ENCODE results near the gene DBP.

Gene DBP

DNA sequence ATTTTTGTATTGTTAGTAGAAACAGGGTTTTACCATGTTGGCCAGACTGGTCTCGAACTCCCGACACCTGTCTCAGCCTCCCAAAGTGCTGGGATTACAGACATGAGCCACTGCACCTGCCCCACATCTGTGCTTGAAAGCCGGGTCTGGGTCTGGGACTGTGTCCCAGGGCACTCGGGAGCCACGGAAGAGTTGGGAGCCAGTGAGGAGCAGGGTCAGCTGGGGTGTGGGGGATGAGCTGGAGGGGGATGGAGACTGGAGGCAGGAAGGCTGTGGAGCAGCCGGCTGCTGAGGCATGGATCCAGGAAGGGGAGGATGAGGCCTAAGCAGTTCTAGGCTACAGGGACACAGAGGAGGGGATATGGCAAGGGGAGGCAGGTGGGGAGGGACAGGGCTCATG lies 41.3 kb downstream of the DBP start:
- TF ChIP-seq, protein P1, sequence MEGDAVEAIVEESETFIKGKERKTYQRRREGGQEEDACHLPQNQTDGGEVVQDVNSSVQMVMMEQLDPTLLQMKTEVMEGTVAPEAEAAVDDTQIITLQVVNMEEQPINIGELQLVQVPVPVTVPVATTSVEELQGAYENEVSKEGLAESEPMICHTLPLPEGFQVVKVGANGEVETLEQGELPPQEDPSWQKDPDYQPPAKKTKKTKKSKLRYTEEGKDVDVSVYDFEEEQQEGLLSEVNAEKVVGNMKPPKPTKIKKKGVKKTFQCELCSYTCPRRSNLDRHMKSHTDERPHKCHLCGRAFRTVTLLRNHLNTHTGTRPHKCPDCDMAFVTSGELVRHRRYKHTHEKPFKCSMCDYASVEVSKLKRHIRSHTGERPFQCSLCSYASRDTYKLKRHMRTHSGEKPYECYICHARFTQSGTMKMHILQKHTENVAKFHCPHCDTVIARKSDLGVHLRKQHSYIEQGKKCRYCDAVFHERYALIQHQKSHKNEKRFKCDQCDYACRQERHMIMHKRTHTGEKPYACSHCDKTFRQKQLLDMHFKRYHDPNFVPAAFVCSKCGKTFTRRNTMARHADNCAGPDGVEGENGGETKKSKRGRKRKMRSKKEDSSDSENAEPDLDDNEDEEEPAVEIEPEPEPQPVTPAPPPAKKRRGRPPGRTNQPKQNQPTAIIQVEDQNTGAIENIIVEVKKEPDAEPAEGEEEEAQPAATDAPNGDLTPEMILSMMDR (IDR thresholded peaks at IDR 0.05; ENCODE audit: low read depth, low read length): no peak
- no peak for TF ChIP-seq EZH2phosphoT487 (IDR thresholded peaks at IDR 0.05; ENCODE audit: low read depth)
- Histone ChIP-seq H3K79me2 (ENCODE audit: low read length) (no peaks in the 10 kb centered on the region), H2AFZ (ENCODE audit: low read depth, low read length) (no peak overlapping the region), H3K9ac (ENCODE audit: low read length) (no peak overlapping the region), H3K27me3 (ENCODE audit: low read depth, low read length) (no peaks in the 10 kb centered on the region), H3K36me3 (replicated peaks; ENCODE audit: low read depth, low read length) (no peaks in the 10 kb centered on the region), H4K20me1 (ENCODE audit: insufficient read depth, low read length) (no peaks in the 10 kb centered on the region), H3K9me3 (ENCODE audit: insufficient read depth, low read length) (no peaks in the 10 kb centered on the region), H3K4me3 (ENCODE audit: low read length) (no peak overlapping the region), H3K4me1 (ENCODE audit: low read length) (peaks cover 7% of the 10 kb centered on the region), H3K27ac (ENCODE audit: low read length) (no peak overlapping the region), H3K4me2 (ENCODE audit: low read length) (no peak overlapping the region)

DNA sequence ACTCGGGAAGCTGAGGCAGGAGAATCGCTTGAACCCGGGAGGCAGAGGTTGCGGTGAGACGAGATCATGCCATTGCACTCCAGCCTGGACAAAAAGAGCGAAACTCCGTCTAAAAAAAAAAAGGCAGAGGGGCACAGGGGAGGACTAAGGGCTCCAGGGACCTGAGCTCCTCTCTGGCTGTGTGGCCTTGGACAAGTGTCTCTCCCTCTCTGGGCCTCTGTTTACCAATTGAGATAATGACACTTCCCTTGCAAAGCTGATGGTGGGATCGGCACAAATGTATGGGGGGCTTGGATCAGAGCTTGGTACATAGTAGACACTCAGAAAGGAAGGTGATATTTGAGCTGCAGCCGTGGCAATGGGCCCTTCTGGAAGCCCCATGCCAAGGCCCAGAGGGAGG lies 42.0 kb downstream of the DBP start:
- no peak overlapping the region for H3K9ac ChIP-seq (ENCODE audit: low read length)
- no peaks in the 10 kb centered on the region for H3K9me3 ChIP-seq (ENCODE audit: insufficient read depth, low read length)
- no peak overlapping the region for H3K27ac ChIP-seq (ENCODE audit: low read length)
- no peak overlapping the region for H2AFZ ChIP-seq (ENCODE audit: low read depth, low read length)
- H3K4me1 ChIP-seq (ENCODE audit: low read length): peaks cover 7% of the 10 kb centered on the region
- H4K20me1 ChIP-seq (ENCODE audit: insufficient read depth, low read length): no peaks in the 10 kb centered on the region
- H3K4me2 ChIP-seq (ENCODE audit: low read length): no peak overlapping the region
- H3K27me3 ChIP-seq (ENCODE audit: low read depth, low read length): no peaks in the 10 kb centered on the region
- no peaks in the 10 kb centered on the region for H3K79me2 ChIP-seq (ENCODE audit: low read length)
- no peaks in the 10 kb centered on the region for H3K36me3 ChIP-seq (replicated peaks; ENCODE audit: low read depth, low read length)
- TF ChIP-seq, protein P1 (IDR thresholded peaks at IDR 0.05; ENCODE audit: low read depth, low read length): no peak
- TF ChIP-seq EZH2phosphoT487 (IDR thresholded peaks at IDR 0.05; ENCODE audit: low read depth): no peak
- H3K4me3 ChIP-seq (ENCODE audit: low read length): no peak overlapping the region

DNA sequence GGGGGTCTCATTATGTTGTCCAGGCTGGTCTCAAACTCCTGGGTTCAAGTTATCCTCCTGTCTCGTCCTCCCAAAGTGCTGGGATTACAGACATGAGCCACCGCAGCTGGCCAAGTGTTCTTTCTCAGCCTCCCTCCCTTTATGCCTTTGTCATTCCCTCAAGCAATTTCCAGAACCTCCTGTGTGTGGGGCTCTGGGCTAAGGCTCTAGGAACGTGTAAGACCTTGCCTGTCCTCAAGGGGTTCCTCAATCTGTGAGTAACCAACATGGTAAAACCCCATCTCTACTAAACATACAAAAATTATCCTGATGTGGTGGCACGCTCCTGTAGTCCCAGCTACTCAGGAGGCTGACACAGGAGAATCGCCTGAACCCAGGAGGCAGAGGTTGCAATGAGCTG lies 46.2 kb downstream of the DBP start:
- Histone ChIP-seq H4K20me1 (ENCODE audit: insufficient read depth, low read length) (no peaks in the 10 kb centered on the region), H3K27ac (ENCODE audit: low read length) (no peak overlapping the region), H3K36me3 (replicated peaks; ENCODE audit: low read depth, low read length) (no peaks in the 10 kb centered on the region), H3K79me2 (ENCODE audit: low read length) (no peaks in the 10 kb centered on the region), H2AFZ (ENCODE audit: low read depth, low read length) (no peak overlapping the region), H3K4me3 (ENCODE audit: low read length) (no peak overlapping the region), H3K9me3 (ENCODE audit: insufficient read depth, low read length) (no peaks in the 10 kb centered on the region), H3K27me3 (ENCODE audit: low read depth, low read length) (no peaks in the 10 kb centered on the region), H3K4me1 (ENCODE audit: low read length) (peaks cover 5% of the 10 kb centered on the region; the same call in 1 of the 2 replicates), H3K4me2 (ENCODE audit: low read length) (no peak overlapping the region), H3K9ac (ENCODE audit: low read length) (no peak overlapping the region)
- no peak for TF ChIP-seq EZH2phosphoT487 (IDR thresholded peaks at IDR 0.05; ENCODE audit: low read depth)
- TF ChIP-seq, protein P1 (IDR thresholded peaks at IDR 0.05; ENCODE audit: low read depth, low read length): no peak

DNA sequence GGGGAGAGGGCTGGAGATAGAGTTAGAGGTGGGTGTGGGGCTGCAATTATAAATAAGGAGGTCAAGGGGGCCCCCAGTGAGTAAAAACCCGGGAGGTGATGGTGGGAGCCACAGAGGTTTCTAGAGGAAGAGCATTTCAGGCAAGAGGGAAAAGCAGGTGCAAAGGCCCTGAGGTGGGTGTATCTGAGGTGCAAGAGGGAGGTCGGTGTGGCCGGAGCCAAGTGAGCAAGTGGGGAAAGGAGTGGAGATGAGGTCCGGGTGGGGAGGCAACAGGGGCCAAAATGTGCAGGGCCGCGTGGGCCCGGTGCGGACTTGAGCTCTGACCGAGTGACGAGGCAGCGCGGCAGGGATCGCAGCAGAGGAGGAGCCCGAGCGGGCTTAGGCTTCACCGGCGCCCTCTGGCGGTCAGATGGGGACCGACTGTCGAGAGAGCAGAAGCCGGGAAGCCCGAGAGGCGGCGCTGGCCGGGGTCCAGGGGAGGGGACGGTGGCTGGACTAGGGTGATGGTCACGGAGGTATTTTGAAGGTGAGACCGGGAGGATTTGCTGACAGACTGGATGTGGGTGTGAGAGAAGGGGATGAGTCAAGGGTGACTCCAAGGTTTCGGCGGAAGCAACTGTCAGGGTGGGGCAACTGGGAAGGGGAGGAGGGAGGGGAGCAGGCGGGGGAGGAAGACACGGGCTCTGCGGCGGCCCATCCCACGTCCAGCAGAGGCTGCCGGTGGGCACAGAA lies 48.3 kb downstream of the DBP start:
- Histone ChIP-seq H3K36me3 (replicated peaks; ENCODE audit: low read depth, low read length) (no peaks in the 10 kb centered on the region), H3K27me3 (ENCODE audit: low read depth, low read length) (no peaks in the 10 kb centered on the region)

More for the DNA sequence above, 48.3 kb downstream of the DBP start:
- no peak for TF ChIP-seq EZH2phosphoT487 (IDR thresholded peaks at IDR 0.05; ENCODE audit: low read depth)
- TF ChIP-seq, protein P1 (IDR thresholded peaks at IDR 0.05; ENCODE audit: low read depth, low read length): peak; percentile 99
- Histone ChIP-seq H3K4me2 (ENCODE audit: low read length) (peak overlapping the region; percentile 83), H3K9ac (ENCODE audit: low read length) (peak overlapping the region; percentile 59), H3K4me1 (ENCODE audit: low read length) (peaks cover 8% of the 10 kb centered on the region; the same call in 1 of the 2 replicates), H3K27ac (ENCODE audit: low read length) (no peak overlapping the region), H4K20me1 (ENCODE audit: insufficient read depth, low read length) (no peaks in the 10 kb centered on the region), H3K9me3 (ENCODE audit: insufficient read depth, low read length) (no peaks in the 10 kb centered on the region), H3K4me3 (ENCODE audit: low read length) (peak overlapping the region; percentile 81), H2AFZ (ENCODE audit: low read depth, low read length) (peak overlapping the region; percentile 79), H3K79me2 (ENCODE audit: low read length) (no peaks in the 10 kb centered on the region)
